Midbrain (tissue), 1 donor: ENCODE data around the gene LRRC7.

Source experiments
- DNase-seq: peaks from one replicate; lab custom pipeline; 2025; lab: John Stamatoyannopoulos, UW

LRRC7 gene

DNA sequence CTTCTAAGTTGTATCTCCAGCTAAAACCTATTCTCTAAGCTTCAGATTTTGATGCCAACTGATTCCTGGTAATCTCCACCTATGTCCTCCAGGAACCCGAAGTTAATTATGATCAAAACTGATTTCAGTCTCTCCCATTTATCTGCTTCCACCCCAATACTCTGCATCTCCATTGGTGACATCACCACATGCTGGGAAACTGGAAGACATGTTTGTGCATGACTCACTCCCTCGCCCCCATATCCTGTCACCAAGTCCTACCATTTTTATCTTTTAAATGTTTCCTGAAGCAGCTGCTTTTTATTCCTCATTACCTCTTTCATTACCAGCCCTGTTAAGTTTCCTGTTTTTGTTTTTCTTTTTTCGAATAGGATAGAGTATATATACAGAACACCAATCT is 409.2 kb downstream of the LRRC7 start:
- DNase-seq = no peak

DNA sequence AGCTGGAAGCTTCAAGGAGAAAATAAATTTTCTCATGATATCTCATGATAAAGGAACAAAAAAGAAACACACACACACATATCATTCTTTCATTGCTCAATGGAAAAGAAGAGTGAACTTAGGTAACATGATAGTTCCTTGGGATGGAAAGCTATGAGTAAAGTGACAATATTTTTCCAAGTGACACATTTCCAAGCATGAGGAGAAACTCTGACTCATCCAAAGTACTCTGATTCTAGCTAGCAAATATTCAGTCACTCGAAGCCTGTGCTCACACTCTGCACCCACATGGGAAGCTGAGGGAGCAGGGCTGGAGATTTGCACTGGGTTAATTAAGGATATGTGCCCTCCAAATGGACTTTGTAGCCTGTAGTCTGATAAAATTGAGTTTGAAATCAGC is 415.3 kb downstream of the LRRC7 start:
- no peak for DNase-seq

DNA sequence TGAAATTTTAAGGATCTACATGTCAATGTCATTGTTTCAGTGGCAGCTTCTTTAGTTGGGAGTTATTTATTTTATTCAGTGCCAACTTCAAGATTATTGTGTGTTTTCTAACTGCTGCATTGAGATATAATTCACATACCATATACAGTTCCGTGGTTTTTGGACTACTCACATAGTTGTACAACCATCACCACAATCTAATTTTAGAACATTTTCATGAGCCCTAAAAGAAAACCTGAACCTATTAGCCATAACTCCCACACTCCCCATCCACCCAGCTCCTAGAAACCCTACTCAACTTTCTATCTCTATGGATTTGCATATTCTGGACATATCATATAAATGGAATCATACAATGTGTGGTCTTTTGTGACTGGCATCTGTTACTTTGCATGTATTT is 417.7 kb downstream of the LRRC7 start:
- no peak for DNase-seq

DNA sequence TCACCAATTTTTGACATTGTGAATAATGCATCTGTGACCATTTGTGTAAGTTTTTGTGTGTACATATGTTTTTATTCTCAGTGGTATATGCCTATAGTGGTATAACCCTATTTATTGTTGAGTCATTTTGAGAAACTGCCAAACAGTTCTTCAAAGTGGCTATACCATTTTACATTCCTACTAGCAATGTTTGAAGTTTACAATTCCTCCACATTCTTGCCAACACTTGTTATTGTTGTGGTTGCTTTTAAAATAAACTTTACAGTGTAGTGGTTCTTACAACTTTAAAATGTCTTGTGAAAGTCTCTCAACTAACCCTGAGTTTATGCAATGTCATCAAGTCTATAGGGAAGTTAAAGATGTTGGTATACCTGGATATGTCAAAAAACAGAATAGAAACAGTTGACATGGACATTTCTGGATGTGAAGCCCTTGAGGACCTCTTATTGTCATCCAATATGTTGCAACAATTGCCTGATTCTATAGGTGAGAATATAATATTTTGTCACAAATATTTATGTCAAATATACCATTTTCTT is 418.2 kb downstream of the LRRC7 start:
- no peak for DNase-seq

DNA sequence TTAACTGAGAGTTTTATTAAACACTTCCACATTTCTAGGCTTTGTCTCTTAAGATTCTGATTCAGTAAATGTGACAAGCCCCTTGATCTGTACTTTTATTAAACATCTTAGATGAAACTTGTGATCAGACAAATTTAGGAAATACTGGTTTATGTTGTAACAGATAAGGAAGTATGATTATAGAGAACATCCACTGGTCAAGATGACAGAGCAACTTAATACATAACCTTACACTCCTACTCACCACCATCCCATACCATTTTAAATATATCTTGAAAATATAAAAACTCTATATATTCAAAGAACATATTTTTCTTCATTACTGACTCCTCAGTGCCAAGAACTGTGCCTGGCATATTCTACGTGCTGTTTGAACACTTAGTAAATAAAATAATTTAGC is 420.2 kb downstream of the LRRC7 start:
- DNase-seq = no peak

DNA sequence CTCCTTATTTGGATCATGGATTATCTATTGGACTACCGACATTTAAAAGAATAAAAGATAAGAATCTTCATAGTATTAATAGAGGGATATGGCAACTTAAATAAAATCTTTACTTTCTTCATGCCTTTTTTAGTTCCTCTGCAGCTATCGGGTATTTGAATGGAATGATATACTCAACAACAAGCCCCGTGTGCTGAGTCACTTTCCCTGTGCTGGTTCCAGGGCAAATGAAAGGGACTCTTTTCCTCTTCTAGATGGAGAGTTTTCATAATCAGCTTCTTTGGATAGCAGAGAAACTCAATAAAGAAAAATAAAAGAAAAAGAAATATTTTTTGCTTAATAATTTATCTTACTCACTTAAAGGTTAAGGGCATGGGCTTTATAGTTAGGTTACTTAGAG is 423.9 kb downstream of the LRRC7 start:
- DNase-seq = no peak

DNA sequence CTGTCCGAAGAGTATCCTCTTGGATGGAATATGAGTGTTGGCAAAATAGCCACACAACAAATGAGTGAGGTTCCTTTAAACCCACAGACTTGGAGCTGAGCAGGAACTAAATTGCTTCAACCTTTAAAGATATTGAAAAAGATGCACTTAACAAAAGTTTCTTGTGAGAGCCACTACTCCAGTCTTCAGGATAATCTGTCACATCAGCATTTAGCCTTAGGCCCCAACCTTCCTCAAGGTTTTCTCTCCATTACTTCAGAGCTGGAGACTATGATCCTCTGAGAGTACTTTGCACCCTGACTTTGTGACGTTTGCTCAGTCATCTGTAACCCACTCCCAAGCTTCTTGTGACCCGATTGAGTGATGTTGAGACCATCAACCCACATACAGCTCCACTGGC is 424.9 kb downstream of the LRRC7 start:
- no peak for DNase-seq

DNA sequence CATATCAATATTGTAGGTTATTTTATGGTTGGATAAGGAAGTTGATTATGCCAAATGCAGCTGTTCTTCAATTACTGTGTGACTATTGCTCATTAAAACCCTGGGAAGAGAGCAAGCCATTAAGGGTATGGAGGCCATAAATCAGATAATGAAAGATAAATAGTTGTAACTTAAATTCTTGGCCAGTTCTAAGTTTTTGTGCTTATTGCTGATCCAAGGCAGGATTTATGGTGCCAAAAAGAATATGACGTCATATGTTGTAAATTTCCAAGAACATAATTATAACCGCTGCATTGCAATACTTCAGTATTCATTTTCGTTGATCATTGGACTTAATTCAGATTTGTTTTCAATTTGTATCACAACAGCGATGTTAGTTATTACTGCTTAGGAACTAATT is 426.1 kb downstream of the LRRC7 start:
- no peak for DNase-seq

DNA sequence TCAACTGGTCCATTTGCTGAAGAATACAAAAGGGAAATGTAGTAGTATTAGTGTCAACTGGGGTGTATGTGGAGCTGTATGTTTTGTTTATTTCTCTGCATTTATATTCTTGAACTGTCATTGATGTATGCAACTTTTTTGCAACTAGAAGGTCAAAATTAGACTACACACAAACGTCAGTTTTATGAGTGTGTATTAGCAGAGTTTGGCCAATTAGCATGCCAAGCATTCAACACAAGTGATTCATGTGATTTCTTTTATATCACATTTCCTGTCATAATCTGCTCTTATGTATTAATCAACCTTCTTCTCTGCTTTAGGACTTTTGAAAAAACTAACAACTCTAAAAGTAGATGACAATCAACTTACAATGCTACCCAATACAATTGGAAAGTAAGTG is 426.5 kb downstream of the LRRC7 start:
- DNase-seq = no peak

DNA sequence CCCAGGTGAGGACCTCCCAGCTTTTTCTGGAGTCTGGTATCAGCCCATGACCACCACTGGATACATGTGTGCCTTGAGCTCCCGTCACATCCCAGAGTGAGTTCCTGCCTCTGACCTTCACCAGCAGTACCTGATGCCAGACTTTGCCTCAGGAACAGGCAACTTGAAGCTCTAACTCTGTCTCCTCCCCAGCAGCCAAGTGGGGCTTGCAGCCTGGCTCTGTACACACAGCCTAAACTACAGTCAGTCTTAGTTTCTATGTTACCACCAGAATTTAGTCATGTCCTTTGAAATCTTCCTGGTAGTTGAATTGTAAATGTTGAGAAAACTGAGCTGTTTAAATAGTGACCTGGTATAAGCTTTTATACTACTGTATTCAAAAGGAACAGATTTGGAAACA is 431.1 kb downstream of the LRRC7 start:
- DNase-seq = no peak

DNA sequence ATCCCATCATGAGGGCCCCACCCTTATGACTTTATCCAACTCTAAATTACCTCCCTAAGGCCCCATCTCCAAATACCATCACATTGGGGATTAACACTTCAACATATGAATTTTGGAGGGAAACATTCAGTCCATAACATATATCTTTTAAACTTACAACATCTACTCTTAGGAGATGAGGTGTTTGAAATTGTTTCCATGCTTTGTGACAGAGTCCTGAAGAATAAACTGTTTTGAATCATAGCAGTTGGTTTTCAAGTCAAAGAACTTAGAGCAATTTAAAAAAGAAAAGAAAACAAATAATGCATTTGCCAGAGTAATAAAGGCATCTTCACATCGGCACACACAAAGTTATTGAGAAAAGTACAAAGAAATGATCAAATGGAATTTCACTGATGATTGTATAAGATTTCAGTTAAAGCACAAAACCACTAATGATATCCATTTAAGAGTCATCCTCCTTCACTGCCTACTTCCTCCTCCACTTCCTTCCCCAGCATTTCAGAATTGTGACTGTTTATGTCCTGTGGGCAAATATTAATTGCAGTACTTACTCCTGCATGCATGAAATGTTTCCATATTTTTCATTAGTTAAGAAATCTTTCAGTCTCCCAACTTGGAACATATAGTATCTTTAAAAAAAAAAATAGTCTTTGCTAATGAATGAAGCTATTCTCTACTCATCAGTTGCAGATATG is 435.6 kb downstream of the LRRC7 start:
- no peak for DNase-seq

DNA sequence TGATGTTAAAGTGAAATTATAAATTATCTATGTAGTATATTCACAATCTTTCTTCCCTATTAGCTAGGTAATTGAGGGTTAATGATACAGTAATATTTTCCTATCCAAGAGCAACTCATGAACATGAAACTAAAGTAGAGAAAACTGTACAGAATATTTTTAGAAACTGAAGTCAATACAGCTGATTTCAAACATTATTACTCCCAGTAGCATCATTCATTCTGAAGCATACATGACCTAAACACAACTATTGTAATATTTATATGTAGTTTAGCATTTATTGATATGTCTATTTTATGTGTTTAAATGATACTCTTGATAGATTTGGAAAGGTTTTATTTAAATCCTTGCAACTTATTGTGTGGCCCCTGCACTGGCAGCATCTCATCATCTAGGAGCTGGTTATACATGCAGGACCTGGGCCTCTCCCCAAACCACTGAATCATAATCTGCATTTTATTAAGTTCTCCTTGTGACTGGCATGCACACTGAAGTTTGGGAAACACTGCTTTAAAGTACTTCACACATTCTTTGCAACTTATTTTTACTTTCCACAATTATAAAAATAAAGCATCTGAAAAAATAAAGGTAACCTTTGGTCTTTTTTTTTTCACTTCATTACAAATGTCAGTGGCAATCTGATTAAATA is 437.8 kb downstream of the LRRC7 start:
- DNase-seq = no peak

DNA sequence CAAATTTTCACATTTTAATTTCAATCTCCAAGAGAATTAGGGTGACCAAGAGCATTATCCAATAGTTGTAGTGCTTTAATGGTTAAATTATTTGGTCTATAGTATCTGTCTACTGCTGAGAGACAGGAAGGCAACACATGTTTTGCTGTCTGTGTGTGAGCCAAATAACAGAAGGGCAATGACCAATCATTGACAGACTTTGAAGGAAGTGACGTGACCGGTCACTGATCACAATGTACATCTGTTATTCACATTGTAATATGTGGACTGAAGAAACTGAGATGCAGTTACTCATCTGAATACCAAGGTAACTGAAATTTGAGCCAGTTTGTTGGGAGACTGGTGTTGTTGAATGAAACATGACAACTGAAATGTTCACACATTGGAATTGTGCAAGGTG is 440.9 kb downstream of the LRRC7 start:
- no peak for DNase-seq

DNA sequence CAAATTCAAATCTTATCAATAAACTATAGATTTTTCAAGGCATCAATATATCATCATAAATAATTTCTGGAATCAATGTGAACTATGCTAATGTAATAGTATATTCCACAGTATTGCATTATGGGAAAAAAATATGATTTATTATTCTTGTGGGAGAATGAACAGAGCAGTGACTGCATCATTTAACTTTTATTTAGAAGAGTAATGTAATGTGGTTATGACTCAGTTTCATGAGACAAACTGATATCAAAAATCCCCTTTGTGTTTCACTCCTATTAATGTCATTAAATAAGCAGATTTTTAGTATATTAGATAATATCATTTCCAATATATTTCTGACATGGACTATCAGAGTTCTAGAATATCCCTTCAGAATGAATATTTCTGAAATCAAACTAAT is 450.0 kb downstream of the LRRC7 start:
- no peak for DNase-seq

DNA sequence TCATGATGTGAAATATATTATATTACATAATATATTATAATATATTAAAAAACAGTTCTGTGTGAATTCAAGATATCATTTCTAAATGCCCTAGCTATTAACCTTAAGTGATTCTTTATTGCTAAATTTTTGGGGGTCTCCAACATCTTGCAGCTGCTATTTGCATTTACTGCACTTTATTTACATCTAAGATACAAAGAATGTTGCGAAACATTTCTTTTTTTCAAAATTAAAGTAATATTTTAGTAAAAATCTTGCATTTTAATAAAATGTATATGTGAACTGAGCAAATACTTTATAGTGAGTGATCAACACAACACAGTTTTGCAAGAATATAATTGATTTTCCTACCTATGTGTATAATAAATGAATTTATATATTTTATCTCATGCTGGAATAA is 456.6 kb downstream of the LRRC7 start:
- no peak for DNase-seq

DNA sequence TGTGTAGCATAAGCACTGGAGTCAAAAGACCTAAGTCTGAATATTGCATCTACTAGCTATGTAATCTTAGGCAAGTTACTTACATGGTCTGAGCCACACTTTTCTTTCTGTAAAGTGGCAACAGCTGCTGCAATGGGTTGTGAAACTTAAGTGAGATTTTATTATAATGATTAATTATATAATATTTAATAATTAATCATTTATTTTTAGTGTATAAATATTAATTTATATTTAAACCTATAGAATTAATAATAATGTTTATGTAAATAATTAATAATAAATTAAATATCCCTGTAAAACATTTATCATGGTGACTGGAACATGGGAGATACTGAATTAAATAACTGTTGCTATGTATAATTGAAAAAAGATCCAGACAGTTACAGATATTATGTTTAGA is 457.3 kb downstream of the LRRC7 start:
- no peak for DNase-seq

DNA sequence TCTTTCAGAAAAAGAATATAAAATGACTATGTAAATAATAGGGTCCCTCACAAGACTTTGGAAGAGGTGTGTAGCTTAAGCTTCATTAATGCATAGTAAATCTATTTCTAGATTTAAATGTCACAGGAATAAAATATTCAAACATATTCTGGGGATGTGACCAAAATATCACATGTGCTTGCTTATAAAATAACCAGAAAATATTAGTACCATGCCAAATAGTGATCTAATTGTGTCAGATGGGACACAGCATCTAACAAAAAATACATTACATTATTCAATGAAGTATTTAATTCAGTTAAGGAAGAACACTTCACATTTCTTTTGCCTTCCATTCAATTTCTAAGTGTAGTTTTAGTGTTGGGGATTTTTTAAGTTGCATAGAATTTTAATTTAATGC is 458.1 kb downstream of the LRRC7 start:
- DNase-seq = no peak

DNA sequence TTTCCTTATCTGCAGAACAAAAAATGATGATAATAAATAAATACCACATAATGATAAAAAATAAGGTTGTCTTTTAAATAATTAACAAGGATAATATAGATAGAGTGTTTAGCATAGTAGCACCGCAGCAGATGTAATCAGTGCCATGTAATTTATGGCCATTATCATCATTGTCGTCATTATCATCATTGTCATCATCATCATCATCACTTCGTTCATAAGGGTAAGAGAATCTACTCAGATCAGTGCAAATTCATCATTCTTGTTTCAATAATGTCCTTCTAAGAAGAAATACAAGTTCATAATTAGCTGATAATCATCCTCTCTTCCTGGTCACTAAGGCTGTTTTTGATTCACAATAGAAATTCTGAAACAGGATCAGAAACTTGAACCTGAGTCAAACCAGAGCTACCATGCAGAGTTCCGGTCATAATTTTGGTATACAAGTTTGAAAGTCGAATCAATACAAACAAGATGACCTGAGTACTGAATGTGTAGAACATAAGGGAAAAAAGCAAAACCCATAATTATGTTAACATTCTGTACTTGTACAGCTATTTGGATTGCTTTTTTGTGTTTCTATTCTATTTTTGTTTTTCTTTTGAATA is 465.6 kb downstream of the LRRC7 start:
- DNase-seq = no peak

DNA sequence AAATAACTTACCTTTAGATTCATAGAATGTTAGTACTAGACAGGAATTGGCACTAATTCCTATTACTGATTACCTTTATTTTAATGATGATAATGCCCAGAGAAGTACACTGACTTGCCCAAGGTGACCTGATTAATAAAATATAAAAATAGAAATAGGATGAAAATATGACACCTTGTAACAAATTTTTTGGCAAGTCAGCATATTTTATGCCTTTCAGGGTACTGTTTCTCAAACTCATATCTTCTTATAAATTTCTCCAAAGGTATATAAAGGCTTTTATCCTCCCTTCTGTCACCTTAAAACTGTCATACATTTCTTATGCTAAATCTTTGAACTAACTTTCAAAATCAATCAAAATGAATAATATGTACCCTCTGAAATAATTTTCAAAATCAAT is 466.2 kb downstream of the LRRC7 start:
- DNase-seq = no peak

DNA sequence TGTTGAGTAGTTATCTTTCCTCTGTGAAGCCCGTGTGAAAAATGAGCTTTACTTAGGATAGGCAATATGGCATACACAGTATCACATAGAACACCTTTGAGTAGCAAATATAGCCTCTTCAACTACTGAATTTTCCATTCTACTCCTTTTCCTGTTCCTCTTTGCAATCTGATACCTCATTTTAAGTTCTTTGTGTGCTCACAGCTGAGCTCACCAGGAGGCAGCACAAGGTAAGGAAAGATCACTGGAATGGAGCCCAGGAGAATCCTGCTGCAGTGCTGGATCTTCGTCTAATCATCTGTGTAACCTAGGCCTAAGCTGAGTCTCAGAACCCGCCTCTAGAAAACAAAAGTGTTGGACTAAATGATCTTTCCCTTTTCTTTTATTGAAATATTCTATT is 466.7 kb downstream of the LRRC7 start:
- DNase-seq = no peak

DNA sequence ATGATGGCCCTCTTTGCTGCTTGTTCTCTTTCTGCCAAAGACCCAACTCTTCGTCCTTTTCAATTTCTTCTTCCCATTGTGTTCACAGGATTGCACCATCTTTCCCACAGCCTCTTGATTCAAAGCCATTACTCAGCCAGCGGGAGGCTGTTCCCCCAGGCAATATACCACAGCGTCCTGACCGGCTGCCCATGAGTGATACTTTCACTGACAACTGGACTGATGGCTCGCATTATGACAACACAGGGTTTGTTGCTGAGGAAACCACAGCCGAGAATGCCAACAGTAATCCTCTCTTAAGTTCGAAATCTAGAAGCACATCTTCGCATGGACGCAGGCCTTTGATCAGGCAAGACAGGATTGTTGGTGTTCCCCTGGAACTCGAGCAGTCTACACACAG is 470.3 kb downstream of the LRRC7 start:
- no peak for DNase-seq

DNA sequence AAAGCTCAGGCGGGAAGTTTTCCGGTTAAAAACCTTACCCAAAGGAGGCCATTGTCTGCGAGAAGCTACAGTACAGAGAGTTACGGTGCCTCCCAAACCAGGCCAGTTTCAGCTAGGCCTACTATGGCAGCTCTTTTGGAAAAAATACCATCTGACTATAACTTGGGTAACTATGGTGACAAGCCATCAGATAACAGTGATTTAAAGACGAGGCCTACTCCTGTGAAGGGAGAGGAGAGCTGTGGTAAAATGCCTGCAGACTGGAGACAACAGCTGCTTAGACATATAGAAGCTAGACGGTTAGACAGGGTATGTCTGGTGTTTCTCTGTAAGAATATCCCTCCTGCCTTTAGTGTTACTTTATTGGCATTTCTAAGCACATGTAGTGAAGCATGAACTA is 471.8 kb downstream of the LRRC7 start:
- DNase-seq = no peak

DNA sequence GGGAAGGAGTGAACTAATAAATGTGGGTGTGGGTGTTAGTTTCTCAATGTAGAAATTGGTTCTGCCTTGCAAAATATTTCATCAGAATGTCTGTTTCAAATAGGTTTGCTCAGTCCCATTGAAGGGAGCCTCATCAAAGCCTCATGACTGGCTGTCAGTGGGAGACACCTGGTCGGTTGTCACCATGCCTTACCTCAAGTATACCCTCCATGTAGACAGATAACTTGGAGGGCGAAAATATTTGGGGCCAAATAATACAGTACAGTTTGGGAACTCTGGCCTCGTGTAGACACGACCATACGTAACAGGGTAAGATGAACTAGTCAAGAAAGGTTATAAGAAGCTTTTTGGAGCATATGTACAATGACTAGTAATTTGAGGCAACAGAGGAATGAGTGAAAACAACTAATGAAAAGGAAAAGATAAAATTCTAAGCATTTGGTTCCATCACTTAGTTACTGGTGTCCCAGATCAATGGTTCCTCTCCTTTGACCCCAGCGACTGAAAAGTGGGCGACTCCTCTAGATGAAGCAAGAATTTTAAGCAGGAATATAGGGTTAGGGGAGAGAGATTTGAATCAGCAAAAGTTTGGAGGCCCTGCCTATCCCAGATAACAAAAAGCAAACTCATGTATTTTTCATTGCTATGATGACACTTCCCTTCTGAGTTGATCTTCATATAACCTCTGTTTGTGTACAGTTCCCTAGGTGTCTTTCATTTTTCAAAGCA is 473.8 kb downstream of the LRRC7 start:
- DNase-seq = no peak
